ENCODE measurements around the gene HLCS.

The HLCS gene

DNA sequence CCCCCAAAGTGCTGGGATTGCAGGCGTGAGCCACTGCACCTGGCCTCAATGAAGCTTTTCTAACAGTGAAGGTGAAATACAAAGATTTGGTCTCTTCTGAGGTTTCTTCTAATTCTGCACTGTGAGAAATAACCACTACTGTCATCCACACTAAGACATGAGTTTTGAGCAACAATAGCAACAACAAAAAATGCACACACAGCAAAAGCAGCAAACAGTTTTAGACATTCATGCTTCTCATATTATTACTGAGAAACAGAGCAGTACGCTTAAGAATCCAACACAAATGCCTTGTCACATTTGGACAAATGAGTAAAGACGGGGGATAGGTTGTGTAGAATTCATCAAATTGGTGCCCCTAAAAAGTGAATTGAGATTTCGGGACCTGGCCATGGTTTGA lies 151.2 kb downstream of the HLCS start:
- DNase-seq (ENCODE audit: low read depth in 2 of 3, low spot score in 2 of 3): no peak

DNA sequence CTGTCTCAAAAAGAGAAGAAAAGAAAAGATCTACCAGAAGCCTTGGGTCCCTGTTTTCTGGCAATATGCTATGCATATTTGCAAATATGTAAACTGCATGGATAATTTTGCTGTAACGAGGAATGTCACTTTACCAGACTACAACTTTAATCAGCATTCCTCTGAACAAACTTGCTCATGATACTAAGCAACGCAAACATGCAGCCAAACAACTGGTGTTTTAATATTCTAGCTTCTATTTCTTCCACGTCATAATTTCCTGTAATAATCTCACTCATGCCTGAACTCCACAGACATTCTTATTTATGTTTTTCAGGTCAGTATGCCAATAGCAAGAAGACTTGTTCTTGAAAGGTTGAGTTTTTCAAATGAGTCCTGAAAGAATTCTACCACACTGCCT lies 153.4 kb downstream of the HLCS start:
- no peak for DNase-seq (ENCODE audit: low read depth in 2 of 3, low spot score in 2 of 3)

GRCh38 chr21:36811762-36812161 lies 154.7 kb downstream of the HLCS start:
- no peak for DNase-seq (ENCODE audit: low read depth in 2 of 3, low spot score in 2 of 3)

- DNase-seq (ENCODE audit: low read depth in 2 of 3, low spot score in 2 of 3): no peak
Observed at GRCh38 chr21:36810443-36810842, 156.0 kb downstream of the HLCS start.

- DNase-seq (ENCODE audit: low read depth in 2 of 3, low spot score in 2 of 3): no peak
Observed at GRCh38 chr21:36807422-36807928, 159.0 kb downstream of the HLCS start.

GRCh38 chr21:36806103-36806502 lies 160.4 kb downstream of the HLCS start:
- no peak for DNase-seq (ENCODE audit: low read depth in 2 of 3, low spot score in 2 of 3)

GRCh38 chr21:36804874-36805611 lies 161.4 kb downstream of the HLCS start:
- DNase-seq (ENCODE audit: low read depth in 2 of 3, low spot score in 2 of 3): no peak

DNA sequence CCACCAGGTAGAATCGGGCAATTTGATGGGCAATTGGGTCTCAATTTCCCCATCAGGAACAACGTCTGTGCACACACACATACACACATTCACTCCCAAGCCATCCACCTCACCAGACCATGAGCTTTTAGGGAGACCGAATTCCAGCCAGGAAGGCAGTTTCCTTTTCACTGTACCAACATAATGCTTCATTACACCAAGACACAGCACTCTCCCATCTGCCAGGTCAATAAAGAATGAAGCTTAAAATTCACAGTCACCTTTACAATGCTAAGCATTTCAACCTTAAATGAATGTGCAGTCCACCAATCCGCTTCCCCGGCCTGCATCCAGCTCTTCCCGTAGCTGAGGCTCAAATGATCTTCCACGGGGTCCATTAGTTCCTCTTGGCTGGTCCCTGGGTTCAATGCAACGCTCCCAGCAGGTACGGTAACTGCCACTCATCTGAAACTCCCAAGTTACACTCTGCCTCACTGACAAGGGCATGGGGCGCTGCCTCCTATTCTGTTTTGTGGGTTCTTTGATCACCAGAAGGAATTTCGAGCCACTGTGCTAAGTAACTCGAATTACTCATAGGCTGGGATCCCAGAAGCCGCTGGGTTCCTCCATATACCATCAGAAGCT lies 162.5 kb downstream of the HLCS start:
- DNase-seq (ENCODE audit: low read depth in 2 of 3, low spot score in 2 of 3): no peak

DNA sequence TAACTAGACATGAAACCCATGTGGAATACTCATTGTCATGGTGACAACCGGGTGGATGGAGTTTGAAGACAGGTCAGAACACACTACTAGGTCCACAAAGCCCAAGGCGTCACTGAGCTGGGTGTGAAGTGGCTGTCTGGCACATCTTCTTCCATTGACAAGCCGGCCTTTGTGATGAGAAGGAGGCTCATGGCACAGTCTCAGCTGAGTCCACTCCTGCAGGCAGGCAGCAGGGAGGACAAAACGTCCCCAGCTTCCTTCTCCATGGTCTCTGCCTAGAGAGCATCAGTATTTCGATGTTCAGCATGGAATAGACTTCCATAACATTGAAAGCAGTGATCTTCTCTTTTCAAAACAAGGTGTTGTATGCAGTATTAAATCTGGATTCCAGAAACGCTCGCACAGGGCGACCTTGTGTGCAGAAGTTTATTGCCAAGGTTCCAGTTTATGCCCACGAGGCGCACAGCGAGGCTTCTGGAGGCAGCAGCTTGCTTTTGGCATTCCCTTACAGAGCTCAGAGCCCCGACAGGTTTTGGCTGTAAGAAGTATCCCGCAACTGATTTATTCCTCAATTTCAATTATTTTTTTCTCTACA lies 163.3 kb downstream of the HLCS start:
- no peak for DNase-seq (ENCODE audit: low read depth in 2 of 3, low spot score in 2 of 3)

DNA sequence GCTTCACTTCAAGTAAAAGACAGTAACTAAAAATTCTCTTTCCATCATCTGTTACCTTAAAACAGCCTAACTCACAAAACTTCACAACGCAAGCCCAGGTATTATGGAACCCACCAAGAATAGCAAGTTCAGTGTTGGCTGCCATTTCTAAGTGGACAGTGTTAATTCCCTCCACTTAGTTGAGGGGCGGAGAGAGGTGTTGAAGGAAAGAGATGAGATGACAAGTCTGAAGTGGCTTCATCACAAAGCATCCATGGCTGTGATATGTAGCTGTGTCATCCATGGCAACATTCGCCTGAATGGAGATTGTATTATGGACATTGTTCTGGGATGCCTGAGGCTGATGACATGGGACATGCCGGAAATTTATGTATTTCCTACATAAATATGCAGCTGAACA lies 165.7 kb downstream of the HLCS start:
- DNase-seq (ENCODE audit: low read depth in 2 of 3, low spot score in 2 of 3): no peak

DNA sequence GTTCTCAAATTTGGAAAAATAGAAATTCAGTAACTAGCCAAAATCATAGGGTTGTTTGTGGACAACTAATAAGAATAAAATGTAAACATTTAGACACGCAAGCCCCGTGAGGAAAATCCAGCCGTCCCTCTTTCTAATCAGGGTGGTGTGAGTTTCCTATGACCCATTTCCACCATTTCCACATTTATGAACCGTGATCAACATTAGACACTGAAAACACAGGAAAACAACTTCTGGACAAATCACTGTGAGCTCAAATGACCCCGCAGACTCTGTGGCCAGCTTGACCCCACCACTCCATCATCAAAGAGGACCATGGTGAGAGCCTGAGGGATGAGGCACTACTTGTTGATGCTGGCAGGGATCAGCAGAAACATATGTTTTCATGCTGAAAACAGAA lies 166.6 kb downstream of the HLCS start:
- DNase-seq (ENCODE audit: low read depth in 2 of 3, low spot score in 2 of 3): no peak

GRCh38 chr21:36798491-36798890 lies 168.0 kb downstream of the HLCS start:
- no peak for DNase-seq (ENCODE audit: low read depth in 2 of 3, low spot score in 2 of 3)

DNA sequence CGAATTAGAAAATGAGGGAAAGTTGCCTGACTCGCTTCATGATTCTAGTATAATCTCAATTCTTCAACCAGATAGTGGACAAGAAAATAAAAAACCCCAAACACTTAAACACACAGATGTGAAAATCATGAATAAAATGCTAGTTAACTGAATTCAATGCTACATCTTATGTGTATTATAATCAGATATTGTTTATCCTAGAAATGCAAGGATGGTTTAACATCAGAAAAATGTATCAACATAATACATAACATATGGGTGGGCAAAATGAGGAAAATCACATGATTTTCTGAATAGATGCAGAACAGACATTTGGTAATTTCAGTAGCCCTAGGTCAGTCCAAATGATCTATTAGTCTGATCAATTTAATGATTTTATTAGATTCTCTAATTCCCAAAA lies 170.4 kb downstream of the HLCS start:
- no peak for DNase-seq (ENCODE audit: low read depth in 2 of 3, low spot score in 2 of 3)

- DNase-seq (ENCODE audit: low read depth in 2 of 3, low spot score in 2 of 3): no peak
Observed at GRCh38 chr21:36792505-36792967, 173.9 kb downstream of the HLCS start.

DNA sequence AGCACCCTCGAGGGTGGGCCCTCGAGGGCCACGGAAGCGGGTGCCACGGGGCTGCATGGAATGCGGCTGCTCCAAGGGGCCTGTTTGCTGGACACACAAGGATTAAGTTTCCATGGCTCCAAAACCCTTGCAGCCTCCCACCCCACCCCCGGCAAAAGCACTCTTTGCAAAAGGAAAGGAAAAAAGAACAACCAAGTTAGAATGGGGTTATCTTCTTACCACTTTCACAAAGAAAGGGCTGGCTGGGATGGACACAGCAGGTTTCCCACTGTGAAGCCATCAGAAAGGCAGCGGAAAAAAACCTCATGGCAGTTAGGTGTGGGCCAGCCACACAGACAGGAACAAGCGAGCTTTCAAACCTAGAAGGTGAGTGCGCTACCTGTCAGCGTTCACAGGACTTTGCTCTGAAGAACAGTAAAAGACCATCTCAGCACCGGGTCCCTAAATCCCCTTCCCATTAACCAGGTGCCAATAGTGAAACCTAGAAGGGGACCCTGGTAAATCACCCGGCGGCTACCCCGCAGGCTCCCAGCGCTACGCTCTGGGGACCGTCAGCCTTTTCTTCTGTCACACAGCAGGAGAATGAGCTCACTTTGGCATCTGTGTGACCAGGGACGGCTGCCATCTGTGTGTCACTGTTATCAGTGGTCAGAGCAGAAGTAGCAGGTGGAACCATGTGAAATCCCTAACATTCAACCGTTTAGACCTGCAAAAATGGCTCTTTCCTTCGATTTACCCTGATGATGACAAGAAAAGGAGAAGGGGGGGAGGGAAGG lies 174.6 kb downstream of the HLCS start:
- no peak for DNase-seq (ENCODE audit: low read depth in 2 of 3, low spot score in 2 of 3)

DNA sequence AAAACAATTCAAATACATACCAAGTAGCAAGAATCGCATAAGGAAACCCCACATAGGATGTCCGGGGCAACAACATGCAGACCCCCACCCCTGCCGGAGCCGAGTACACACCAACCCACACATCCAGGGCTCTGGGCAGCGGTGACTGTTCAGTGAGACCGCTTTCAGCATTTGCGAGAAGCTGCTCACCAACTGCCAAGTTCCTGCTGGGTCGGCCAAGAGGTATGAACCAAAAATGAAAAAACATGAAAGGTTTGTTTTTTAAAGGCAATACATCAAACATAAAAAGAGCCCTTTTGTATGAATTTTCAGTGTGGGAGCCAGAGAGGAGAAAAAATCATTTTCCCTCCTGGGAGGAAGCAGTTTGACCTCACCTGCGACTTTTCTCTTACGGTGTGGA lies 175.3 kb downstream of the HLCS start:
- no peak for DNase-seq (ENCODE audit: low read depth in 2 of 3, low spot score in 2 of 3)

DNA sequence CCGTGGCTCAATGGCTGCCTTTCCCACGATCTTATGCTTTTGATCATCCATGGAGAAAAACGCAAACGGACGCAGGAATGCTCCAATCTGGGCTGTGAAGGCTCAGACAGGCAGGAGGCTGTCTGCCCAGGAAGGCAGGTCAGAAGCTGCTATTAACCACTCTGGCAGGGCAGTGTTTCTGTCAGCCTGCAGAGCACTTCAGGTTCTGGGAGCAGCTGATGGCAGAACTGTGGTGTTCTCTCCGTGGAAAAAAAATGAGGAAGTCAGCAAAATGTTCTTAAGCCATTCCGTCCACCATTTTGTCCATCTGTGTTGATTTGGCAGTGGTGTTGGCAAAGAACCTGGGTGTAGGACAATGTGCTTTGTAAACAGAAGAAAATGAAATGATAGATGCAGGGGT lies 175.9 kb downstream of the HLCS start:
- DNase-seq (ENCODE audit: low read depth in 2 of 3, low spot score in 2 of 3): no peak

- DNase-seq (ENCODE audit: low read depth in 2 of 3, low spot score in 2 of 3): no peak
Observed at GRCh38 chr21:36788120-36788638, 178.3 kb downstream of the HLCS start.

DNA sequence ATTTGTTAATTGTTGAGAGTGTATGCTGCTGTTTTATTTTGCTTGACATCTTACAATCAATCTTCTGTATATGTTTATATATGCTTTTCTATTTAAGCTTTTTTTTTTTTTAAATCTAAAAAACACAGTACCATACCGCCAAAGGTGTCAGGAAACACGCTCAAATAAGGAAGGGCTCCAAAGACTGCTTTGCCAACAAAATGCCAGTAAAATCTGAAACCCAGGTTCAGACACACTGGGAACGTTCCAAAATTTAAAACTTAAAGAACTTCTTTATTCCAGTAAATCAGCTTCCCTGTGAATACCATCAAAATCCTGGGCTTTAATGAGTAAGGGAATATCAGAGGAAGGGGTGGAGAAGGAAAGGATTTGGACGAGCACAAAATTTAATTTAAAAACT lies 180.3 kb downstream of the HLCS start:
- no peak for DNase-seq (ENCODE audit: low read depth in 2 of 3, low spot score in 2 of 3)

GRCh38 chr21:36785615-36786014 lies 180.9 kb downstream of the HLCS start:
- no peak for DNase-seq (ENCODE audit: low read depth in 2 of 3, low spot score in 2 of 3)

DNA sequence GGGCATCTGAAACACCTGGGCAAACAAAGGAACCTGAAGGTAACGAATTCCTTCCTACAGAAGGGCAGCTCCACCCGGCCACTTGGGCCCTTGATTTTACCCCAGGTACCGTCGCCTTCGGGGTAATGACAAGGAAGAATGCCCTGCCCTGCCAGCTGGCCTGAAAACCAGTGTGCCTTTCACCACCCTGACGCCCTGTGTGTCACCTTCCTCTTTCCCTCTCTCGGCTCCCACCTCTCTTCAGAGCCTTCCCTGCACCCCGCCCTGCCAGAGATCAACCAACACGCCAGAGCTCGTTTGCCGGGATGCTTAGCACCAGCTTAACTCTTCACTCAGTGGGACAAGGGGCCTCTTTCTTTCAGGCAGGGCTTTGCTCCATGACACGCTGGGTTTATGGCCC lies 181.5 kb downstream of the HLCS start:
- DNase-seq (ENCODE audit: low read depth in 2 of 3, low spot score in 2 of 3): no peak
